ENCODE measurements around the gene BICDL2.

BICDL2 gene

GRCh38 chr16:3026609-3027488, 9.9 kb downstream of the BICDL2 start:
- no peak for FAIRE-seq

GRCh38 chr16:3026003-3026378, 10.8 kb downstream of the BICDL2 start:
- FAIRE-seq (no peak), DNase-seq (ENCODE audit: insufficient read length, low spot score) (no peak)

More at GRCh38 chr16:3026609-3027488, 9.9 kb downstream of the BICDL2 start:
- no peak for DNase-seq (ENCODE audit: insufficient read length, low spot score)

- FAIRE-seq: no peak
- DNase-seq (ENCODE audit: insufficient read length, low spot score): no peak
Measured at GRCh38 chr16:3025032-3026002, 11.4 kb downstream of the BICDL2 start.

GRCh38 chr16:3023669-3024478, 12.9 kb downstream of the BICDL2 start, which contains the start of the genes HCFC1R1 and THOC6:
Gene HCFC1R1, minus strand, starts transcription at chr16:3023942. Its CDS starts 1 bp downstream, at chr16:3023941.
Gene THOC6, plus strand, starts transcription at chr16:3024035. Its CDS starts 292 bp downstream, at chr16:3024327.
- peak; percentile 93 for DNase-seq (ENCODE audit: insufficient read length, low spot score)
- peak; percentile 99 for FAIRE-seq

GRCh38 chr16:3023415-3023668, 13.4 kb downstream of the BICDL2 start:
- DNase-seq (ENCODE audit: insufficient read length, low spot score) (peak; percentile 27), FAIRE-seq (no peak)

GRCh38 chr16:3022684-3023414, 13.9 kb downstream of the BICDL2 start:
- FAIRE-seq (peak; percentile 33), DNase-seq (ENCODE audit: insufficient read length, low spot score) (no peak)

- peak; percentile 85 for DNase-seq (ENCODE audit: insufficient read length, low spot score)
- FAIRE-seq: peak; percentile 72
Measured at GRCh38 chr16:3022208-3022683, 14.5 kb downstream of the BICDL2 start.

GRCh38 chr16:3021449-3022207, 15.1 kb downstream of the BICDL2 start:
- peak; percentile 93 for FAIRE-seq
- peak; percentile 69 for DNase-seq (ENCODE audit: insufficient read length, low spot score)

GRCh38 chr16:3020604-3021448, 15.9 kb downstream of the BICDL2 start:
- peak; percentile 95 for FAIRE-seq

GRCh38 chr16:3020247-3020603, 16.5 kb downstream of the BICDL2 start, which contains the start of gene TNFRSF12A:
Gene TNFRSF12A, plus strand, starts transcription at chr16:3020368. Its CDS starts 30 bp downstream, at chr16:3020398.
- FAIRE-seq (peak; percentile 69), DNase-seq (ENCODE audit: insufficient read length, low spot score) (peak; percentile 78)

More at GRCh38 chr16:3020604-3021448, 15.9 kb downstream of the BICDL2 start:
- peak; percentile 84 for DNase-seq (ENCODE audit: insufficient read length, low spot score)

GRCh38 chr16:3019594-3020246, 17.0 kb downstream of the BICDL2 start:
- FAIRE-seq: no peak
- no peak for DNase-seq (ENCODE audit: insufficient read length, low spot score)

- no peak for DNase-seq (ENCODE audit: insufficient read length, low spot score)
- FAIRE-seq: no peak
Measured at GRCh38 chr16:3017794-3018506, 18.8 kb downstream of the BICDL2 start, which contains the start of gene CLDN6. Gene CLDN6, minus strand, starts transcription at chr16:3018183. Its CDS starts 2,162 bp downstream, at chr16:3016021.

GRCh38 chr16:3017344-3017743, 19.4 kb downstream of the BICDL2 start:
- FAIRE-seq (no peak), DNase-seq (ENCODE audit: insufficient read length, low spot score) (no peak)

- DNase-seq (ENCODE audit: insufficient read length, low spot score): no peak
- no peak for FAIRE-seq
Measured at GRCh38 chr16:3015865-3016521, 20.8 kb downstream of the BICDL2 start.

- DNase-seq (ENCODE audit: insufficient read length, low spot score) (no peak), FAIRE-seq (no peak)
Measured at GRCh38 chr16:3014971-3015370, 21.8 kb downstream of the BICDL2 start.

GRCh38 chr16:3013998-3014690, 22.6 kb downstream of the BICDL2 start:
- DNase-seq (ENCODE audit: insufficient read length, low spot score) (no peak), FAIRE-seq (no peak)
